Measurements from ENCODE around the gene RAET1G. TPM values are rescaled to one million over a fixed set of nuclear protein-coding genes. Genes with fewer than 3 reads are reported as not detected.
A peak's percentile ranks its signal among the peaks of the same experiment; 100 is the strongest.
"Not testable (repeated sequence)": the region's sequence is repeated elsewhere in the genome, so short reads cannot be mapped to it uniquely, and the experiment has no call there.

The RAET1G gene
- total and polyA plus RNA-seq, 4 donors: 0.64 to 0.99 TPM; not detected in 2

- no peaks in the 10 kb centered on the region for H3K36me3 ChIP-seq (ENCODE audit: control insufficient read depth in 1 of 2, insufficient read depth in 2 of 2, low read length in 1 of 2)
- H3K27ac ChIP-seq (ENCODE audit: low read depth in 1 of 2, low read length in 2 of 2): no peak overlapping the region
- peak in 1 of 2 donors; percentile 57 for DNase-seq
- WGBS, 2 donors: 2% methylated on average over 58 of the region's 58 CpGs
- H3K4me1 ChIP-seq (ENCODE audit: control insufficient read depth in 1 of 2, insufficient read depth in 2 of 2, low read length in 2 of 2): no peaks in the 10 kb centered on the region
- intact Hi-C loops (cut with DNase I): no loop called here
- no peaks in the 10 kb centered on the region for H3K27me3 ChIP-seq (ENCODE audit: control insufficient read depth in 1 of 2, insufficient read depth in 2 of 2, low read length in 1 of 2)
- peak overlapping the region in 1 of 2 donors; percentile 25 for H3K4me3 ChIP-seq (ENCODE audit: low read length in 2 of 2)
- ATAC-seq (ENCODE audit: low FRiP score): peak; percentile 4
- H3K9me3 ChIP-seq (ENCODE audit: control insufficient read depth, low read length): no peaks in the 10 kb centered on the region
Observed at GRCh38 chr6:149938571-149939355, 15.8 kb upstream of the RAET1G start.

- ATAC-seq (ENCODE audit: low FRiP score); H3K27ac ChIP-seq (ENCODE audit: low read depth in 1 of 2, low read length in 2 of 2); intact Hi-C loops (cut with DNase I); DNase-seq; H3K36me3 ChIP-seq (ENCODE audit: control insufficient read depth in 1 of 2, insufficient read depth in 2 of 2, low read length in 1 of 2); H3K4me1 ChIP-seq (ENCODE audit: control insufficient read depth in 1 of 2, insufficient read depth in 2 of 2, low read length in 2 of 2); H3K27me3 ChIP-seq (ENCODE audit: control insufficient read depth in 1 of 2, insufficient read depth in 2 of 2, low read length in 1 of 2); H3K4me3 ChIP-seq (ENCODE audit: low read length in 2 of 2); H3K9me3 ChIP-seq (ENCODE audit: control insufficient read depth, low read length): not testable (repeated sequence)
- WGBS, 2 donors: 5% methylated on average over 15 of the region's 20 CpGs
Observed at GRCh38 chr6:149938013-149938570, 15.2 kb upstream of the RAET1G start.

GRCh38 chr6:149936743-149937142, 13.8 kb upstream of the RAET1G start:
- Histone ChIP-seq H3K36me3 (ENCODE audit: control insufficient read depth in 1 of 2, insufficient read depth in 2 of 2, low read length in 1 of 2) (no peaks in the 10 kb centered on the region), H3K27me3 (ENCODE audit: control insufficient read depth in 1 of 2, insufficient read depth in 2 of 2, low read length in 1 of 2) (no peaks in the 10 kb centered on the region), H3K4me1 (ENCODE audit: control insufficient read depth in 1 of 2, insufficient read depth in 2 of 2, low read length in 2 of 2) (no peaks in the 10 kb centered on the region), H3K9me3 (ENCODE audit: control insufficient read depth, low read length) (no peaks in the 10 kb centered on the region), H3K27ac (ENCODE audit: low read depth in 1 of 2, low read length in 2 of 2) (no peak overlapping the region), H3K4me3 (ENCODE audit: low read length in 2 of 2) (no peak overlapping the region)
- ATAC-seq (ENCODE audit: low FRiP score) (no peak), DNase-seq (no peak)
- intact Hi-C loops (cut with DNase I): loop anchor here in 1 of 2 donors (2.0 kb wide), 1 partner anchor 80 kb away; no protein-coding TSS in a partner anchor
- 45 to 54% methylated on average over 2 of the region's 2 CpGs for WGBS, 2 donors

GRCh38 chr6:149935668-149936067, 12.7 kb upstream of the RAET1G start:
- no peaks in the 10 kb centered on the region for H3K9me3 ChIP-seq (ENCODE audit: control insufficient read depth, low read length)
- H3K4me1 ChIP-seq (ENCODE audit: control insufficient read depth in 1 of 2, insufficient read depth in 2 of 2, low read length in 2 of 2): no peaks in the 10 kb centered on the region
- WGBS, 2 donors: 61 to 69% methylated on average over 2 of the region's 2 CpGs
- intact Hi-C loops (cut with DNase I): loop anchor here (2.0 kb wide), 1 partner anchor 81 kb away; no protein-coding TSS in a partner anchor
- no peaks in the 10 kb centered on the region for H3K27me3 ChIP-seq (ENCODE audit: control insufficient read depth in 1 of 2, insufficient read depth in 2 of 2, low read length in 1 of 2)
- DNase-seq (no peak), ATAC-seq (ENCODE audit: low FRiP score) (no peak)
- H3K36me3 ChIP-seq (ENCODE audit: control insufficient read depth in 1 of 2, insufficient read depth in 2 of 2, low read length in 1 of 2): no peaks in the 10 kb centered on the region
- no peak overlapping the region for H3K4me3 ChIP-seq (ENCODE audit: low read length in 2 of 2)
- H3K27ac ChIP-seq (ENCODE audit: low read depth in 1 of 2, low read length in 2 of 2): no peak overlapping the region

- Histone ChIP-seq H3K9me3 (ENCODE audit: control insufficient read depth, low read length) (no peaks in the 10 kb centered on the region), H3K4me3 (ENCODE audit: low read length in 2 of 2) (no peak overlapping the region), H3K36me3 (ENCODE audit: control insufficient read depth in 1 of 2, insufficient read depth in 2 of 2, low read length in 1 of 2) (no peaks in the 10 kb centered on the region), H3K4me1 (ENCODE audit: control insufficient read depth in 1 of 2, insufficient read depth in 2 of 2, low read length in 2 of 2) (no peaks in the 10 kb centered on the region), H3K27me3 (ENCODE audit: control insufficient read depth in 1 of 2, insufficient read depth in 2 of 2, low read length in 1 of 2) (no peaks in the 10 kb centered on the region), H3K27ac (ENCODE audit: low read depth in 1 of 2, low read length in 2 of 2) (no peak overlapping the region)
- intact Hi-C loops (cut with DNase I): loop anchor here in 1 of 2 donors (2.0 kb wide), 1 partner anchor 82 kb away; no protein-coding TSS in a partner anchor
- WGBS, 2 donors: 54 to 57% methylated on average over 4 of the region's 4 CpGs
- no peak for ATAC-seq (ENCODE audit: low FRiP score)
- no peak for DNase-seq
Observed at GRCh38 chr6:149935246-149935645, 12.3 kb upstream of the RAET1G start.

GRCh38 chr6:149934249-149935156, 11.6 kb upstream of the RAET1G start:
- peak in 1 of 2 donors; percentile 56 for DNase-seq
- intact Hi-C loops (cut with DNase I): loop anchor here in 1 of 2 donors (2.0 kb wide), 1 partner anchor 82 kb away; no protein-coding TSS in a partner anchor
- H3K4me3 ChIP-seq (ENCODE audit: low read length in 2 of 2): no peak overlapping the region
- no peak overlapping the region for H3K27ac ChIP-seq (ENCODE audit: low read depth in 1 of 2, low read length in 2 of 2)
- peak; percentile 81 for ATAC-seq (ENCODE audit: low FRiP score)
- no peaks in the 10 kb centered on the region for H3K9me3 ChIP-seq (ENCODE audit: control insufficient read depth, low read length)
- H3K36me3 ChIP-seq (ENCODE audit: control insufficient read depth in 1 of 2, insufficient read depth in 2 of 2, low read length in 1 of 2): no peaks in the 10 kb centered on the region
- H3K4me1 ChIP-seq (ENCODE audit: control insufficient read depth in 1 of 2, insufficient read depth in 2 of 2, low read length in 2 of 2): no peaks in the 10 kb centered on the region
- WGBS, 2 donors: 34 to 37% methylated on average over 11 of the region's 11 CpGs
- no peaks in the 10 kb centered on the region for H3K27me3 ChIP-seq (ENCODE audit: control insufficient read depth in 1 of 2, insufficient read depth in 2 of 2, low read length in 1 of 2)

GRCh38 chr6:149933461-149933860, 10.5 kb upstream of the RAET1G start:
- H3K27me3 ChIP-seq (ENCODE audit: control insufficient read depth in 1 of 2, insufficient read depth in 2 of 2, low read length in 1 of 2): no peaks in the 10 kb centered on the region
- WGBS, 2 donors: 41 to 45% methylated on average over 3 of the region's 3 CpGs
- intact Hi-C loops (cut with DNase I): no loop called here

GRCh38 chr6:149933036-149933435, 10.1 kb upstream of the RAET1G start:
- Histone ChIP-seq H3K27ac (ENCODE audit: low read depth in 1 of 2, low read length in 2 of 2) (no peak overlapping the region), H3K27me3 (ENCODE audit: control insufficient read depth in 1 of 2, insufficient read depth in 2 of 2, low read length in 1 of 2) (no peaks in the 10 kb centered on the region), H3K9me3 (ENCODE audit: control insufficient read depth, low read length) (no peaks in the 10 kb centered on the region), H3K36me3 (ENCODE audit: control insufficient read depth in 1 of 2, insufficient read depth in 2 of 2, low read length in 1 of 2) (no peaks in the 10 kb centered on the region), H3K4me3 (ENCODE audit: low read length in 2 of 2) (no peak overlapping the region), H3K4me1 (ENCODE audit: control insufficient read depth in 1 of 2, insufficient read depth in 2 of 2, low read length in 2 of 2) (no peaks in the 10 kb centered on the region)
- 47 to 54% methylated on average over 5 of the region's 5 CpGs for WGBS, 2 donors
- DNase-seq (no peak), ATAC-seq (ENCODE audit: low FRiP score) (no peak)
- intact Hi-C loops (cut with DNase I): no loop called here

More at GRCh38 chr6:149933461-149933860, 10.5 kb upstream of the RAET1G start:
- Histone ChIP-seq H3K36me3 (ENCODE audit: control insufficient read depth in 1 of 2, insufficient read depth in 2 of 2, low read length in 1 of 2) (no peaks in the 10 kb centered on the region), H3K4me3 (ENCODE audit: low read length in 2 of 2) (no peak overlapping the region), H3K27ac (ENCODE audit: low read depth in 1 of 2, low read length in 2 of 2) (no peak overlapping the region), H3K9me3 (ENCODE audit: control insufficient read depth, low read length) (no peaks in the 10 kb centered on the region), H3K4me1 (ENCODE audit: control insufficient read depth in 1 of 2, insufficient read depth in 2 of 2, low read length in 2 of 2) (no peaks in the 10 kb centered on the region)
- no peak for DNase-seq
- ATAC-seq (ENCODE audit: low FRiP score): no peak
